Esophagus muscularis mucosa (tissue), 4 donors: ENCODE results near the gene AP5B1.

Experiments
- CTCF ChIP-seq, 3 experiments: fragments of 200-600 bp in 2 of 3; fragments of 450-650 bp in 1 of 3; sonication (generic) in 2 of 3; IDR thresholded peaks; one replicate each; pipeline ENCODE4 v1.5.1; 2017 to 2019; ENCODE audit warnings: antibody characterized with exemption in 3 of 3, mild to moderate bottlenecking in 2 of 3, moderate library complexity in 1 of 3
- EP300 ChIP-seq: sonication (generic); formaldehyde crosslinking; IDR thresholded peaks from one replicate; pipeline ENCODE4 v1.6.1; 2017; ENCODE audit warnings: antibody characterized with exemption
- POLR2A ChIP-seq: fragments of 450-650 bp; IDR thresholded peaks from one replicate; pipeline ENCODE4 v1.6.1; 2017; ENCODE audit warnings: antibody characterized with exemption, moderate library complexity, mild to moderate bottlenecking, low read depth
- POLR2AphosphoS5 ChIP-seq, 2 donors: sonication (generic); formaldehyde crosslinking; IDR thresholded peaks; one replicate each; pipeline ENCODE4 v1.6.1; 2017; ENCODE audit warnings: antibody characterized with exemption in 2 of 2

- TF ChIP-seq POLR2A (no peak), CTCF (IDR thresholded peaks at IDR 0.05) (no peak), POLR2AphosphoS5 (IDR thresholded peaks at IDR 0.05) (peak in 1 of 2 donors; percentile 2), EP300 (no peak)
Measured at GRCh38 chr11:65780770-65781151, at the start of gene AP5B1.
